ENCODE results near the gene TJP1.

- TF ChIP-seq EZH2phosphoT487 (IDR thresholded peaks at IDR 0.05; ENCODE audit: insufficient read depth, low read depth) = no peak
- TF ChIP-seq EZH2 (IDR thresholded peaks at IDR 0.05; ENCODE audit: insufficient read depth, poor library complexity, severe bottlenecking) = no peak
Observed at GRCh38 chr15:29800491-29801366, 21.5 kb downstream of the TJP1 start.

Measured in GM23248 (cell line).